HG02938 (cell line): Measurements from ENCODE around the gene KRTAP23-1.

Experiments
- ATAC-seq: cut with Tn5 transposase; IDR thresholded peaks from one replicate; pipeline ENCODE4 v1.9.1; 2021; ENCODE audit warnings: mild to moderate bottlenecking, moderate library complexity; ENCODE audit not compliant: unreplicated experiment

Gene KRTAP23-1

DNA sequence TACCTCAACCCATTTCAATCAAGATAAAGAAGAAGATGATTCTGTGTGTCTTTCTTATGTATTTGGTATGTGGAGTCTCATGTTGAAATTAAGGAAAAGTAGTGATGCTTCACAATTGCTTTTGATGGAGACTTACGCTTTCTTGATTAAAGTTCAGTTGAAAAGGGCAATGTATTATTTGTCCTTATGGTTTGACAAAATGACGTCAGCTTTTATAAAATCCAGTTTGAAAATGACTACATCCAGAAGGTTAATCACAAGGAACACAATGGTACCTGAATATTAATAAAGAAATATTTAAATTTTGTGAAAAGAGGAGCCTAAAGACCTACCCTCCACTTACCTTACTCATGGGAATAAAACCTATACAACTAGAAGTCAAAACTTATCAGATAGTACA, 32.7 kb downstream of the KRTAP23-1 start:
- no peak for ATAC-seq

DNA sequence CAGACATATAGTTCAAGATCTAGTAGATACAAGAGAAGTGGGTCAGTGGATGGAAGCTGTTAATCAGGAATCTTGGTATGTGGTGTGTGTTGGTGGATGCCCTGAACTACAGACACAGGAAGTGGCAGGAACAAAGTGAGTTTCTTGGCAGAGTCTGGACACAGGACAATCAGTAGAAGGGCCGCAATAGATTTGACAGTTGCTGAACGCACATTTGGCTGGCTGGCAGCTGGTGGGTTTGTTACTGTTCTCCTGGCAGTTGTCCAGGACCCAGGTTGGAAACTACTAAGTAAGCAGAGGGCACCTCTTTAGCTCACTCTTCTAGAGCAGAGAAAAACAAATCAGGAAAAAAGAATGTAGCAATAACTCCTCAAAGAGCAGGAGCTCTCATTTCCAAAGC, 41.5 kb downstream of the KRTAP23-1 start:
- ATAC-seq, result no peak

DNA sequence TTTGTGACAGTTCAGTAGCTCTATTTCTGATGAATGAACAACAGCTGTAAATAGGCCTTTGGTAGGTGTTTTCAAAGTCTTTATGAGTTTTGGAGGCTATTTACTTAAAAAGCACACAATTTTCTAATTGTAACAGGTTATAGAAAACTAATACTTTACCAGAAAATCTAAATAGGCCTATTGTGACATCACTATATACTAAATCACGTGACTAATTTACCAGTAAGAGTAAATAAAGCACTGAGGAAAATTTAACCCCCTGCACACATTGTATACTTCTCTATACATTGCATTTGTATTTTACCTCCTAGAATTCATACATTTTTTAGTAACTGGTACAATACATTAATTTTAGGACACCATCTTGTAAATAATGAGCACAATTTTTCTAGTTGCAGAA, 43.3 kb downstream of the KRTAP23-1 start:
- ATAC-seq, result no peak
